ENCODE data around the gene ODF2. TPM values are rescaled to one million over a fixed set of nuclear protein-coding genes. Genes with fewer than 3 reads are reported as not detected.

Gene ODF2
- total and polyA plus RNA-seq, 2 experiments from 2014 or later: 17.5 to 26.9 TPM

DNA sequence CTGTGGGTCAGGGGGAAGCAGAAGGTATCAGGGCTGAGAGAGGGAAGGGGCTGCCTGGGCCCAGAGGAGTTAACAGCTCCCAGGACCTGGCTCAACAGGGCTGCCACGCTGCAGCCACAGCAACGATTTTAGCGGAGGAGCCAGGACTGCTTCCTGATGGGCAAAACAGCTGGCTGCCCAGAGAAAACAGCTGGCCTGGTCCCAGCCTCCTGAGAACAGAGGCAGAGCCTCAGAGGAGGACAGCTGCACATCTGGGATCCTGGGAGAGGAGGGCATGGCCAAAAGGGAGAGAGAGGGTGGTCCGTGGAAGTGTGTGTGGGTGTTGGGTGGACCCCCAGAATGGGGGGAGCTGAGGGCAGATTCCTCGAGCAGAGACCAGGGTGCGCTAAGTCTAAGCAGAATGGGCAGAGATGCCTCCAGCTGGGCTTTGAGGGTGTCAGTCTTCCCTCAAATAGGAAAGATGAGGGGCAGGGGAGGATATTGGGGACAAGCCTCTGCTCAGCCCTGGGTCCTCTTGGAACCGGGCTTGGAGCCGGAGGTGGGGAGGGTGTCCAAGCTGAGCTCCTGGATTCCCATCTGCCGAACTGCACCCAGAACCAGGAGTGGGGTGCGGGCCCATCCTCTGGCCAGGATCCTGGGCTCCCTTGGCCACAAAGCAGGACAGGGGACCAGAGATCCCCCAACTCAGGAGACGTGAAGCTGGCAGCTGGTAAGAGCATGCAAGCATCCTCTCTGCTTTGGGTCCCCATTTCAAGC lies 44.3 kb upstream of the ODF2 start (continued):
- TF ChIP-seq, protein P1, sequence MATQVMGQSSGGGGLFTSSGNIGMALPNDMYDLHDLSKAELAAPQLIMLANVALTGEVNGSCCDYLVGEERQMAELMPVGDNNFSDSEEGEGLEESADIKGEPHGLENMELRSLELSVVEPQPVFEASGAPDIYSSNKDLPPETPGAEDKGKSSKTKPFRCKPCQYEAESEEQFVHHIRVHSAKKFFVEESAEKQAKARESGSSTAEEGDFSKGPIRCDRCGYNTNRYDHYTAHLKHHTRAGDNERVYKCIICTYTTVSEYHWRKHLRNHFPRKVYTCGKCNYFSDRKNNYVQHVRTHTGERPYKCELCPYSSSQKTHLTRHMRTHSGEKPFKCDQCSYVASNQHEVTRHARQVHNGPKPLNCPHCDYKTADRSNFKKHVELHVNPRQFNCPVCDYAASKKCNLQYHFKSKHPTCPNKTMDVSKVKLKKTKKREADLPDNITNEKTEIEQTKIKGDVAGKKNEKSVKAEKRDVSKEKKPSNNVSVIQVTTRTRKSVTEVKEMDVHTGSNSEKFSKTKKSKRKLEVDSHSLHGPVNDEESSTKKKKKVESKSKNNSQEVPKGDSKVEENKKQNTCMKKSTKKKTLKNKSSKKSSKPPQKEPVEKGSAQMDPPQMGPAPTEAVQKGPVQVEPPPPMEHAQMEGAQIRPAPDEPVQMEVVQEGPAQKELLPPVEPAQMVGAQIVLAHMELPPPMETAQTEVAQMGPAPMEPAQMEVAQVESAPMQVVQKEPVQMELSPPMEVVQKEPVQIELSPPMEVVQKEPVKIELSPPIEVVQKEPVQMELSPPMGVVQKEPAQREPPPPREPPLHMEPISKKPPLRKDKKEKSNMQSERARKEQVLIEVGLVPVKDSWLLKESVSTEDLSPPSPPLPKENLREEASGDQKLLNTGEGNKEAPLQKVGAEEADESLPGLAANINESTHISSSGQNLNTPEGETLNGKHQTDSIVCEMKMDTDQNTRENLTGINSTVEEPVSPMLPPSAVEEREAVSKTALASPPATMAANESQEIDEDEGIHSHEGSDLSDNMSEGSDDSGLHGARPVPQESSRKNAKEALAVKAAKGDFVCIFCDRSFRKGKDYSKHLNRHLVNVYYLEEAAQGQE (IDR thresholded peaks at IDR 0.05; ENCODE audit: unreplicated experiment): no peak
- no peak for TF ChIP-seq ZNF331 (CRISPR knock-in tag; IDR thresholded peaks at IDR 0.05; ENCODE audit: low read depth)
- no peak for TF ChIP-seq STAT1 (IDR thresholded peaks at IDR 0.05; ENCODE audit: unreplicated experiment)
- TF ChIP-seq, protein P2, sequence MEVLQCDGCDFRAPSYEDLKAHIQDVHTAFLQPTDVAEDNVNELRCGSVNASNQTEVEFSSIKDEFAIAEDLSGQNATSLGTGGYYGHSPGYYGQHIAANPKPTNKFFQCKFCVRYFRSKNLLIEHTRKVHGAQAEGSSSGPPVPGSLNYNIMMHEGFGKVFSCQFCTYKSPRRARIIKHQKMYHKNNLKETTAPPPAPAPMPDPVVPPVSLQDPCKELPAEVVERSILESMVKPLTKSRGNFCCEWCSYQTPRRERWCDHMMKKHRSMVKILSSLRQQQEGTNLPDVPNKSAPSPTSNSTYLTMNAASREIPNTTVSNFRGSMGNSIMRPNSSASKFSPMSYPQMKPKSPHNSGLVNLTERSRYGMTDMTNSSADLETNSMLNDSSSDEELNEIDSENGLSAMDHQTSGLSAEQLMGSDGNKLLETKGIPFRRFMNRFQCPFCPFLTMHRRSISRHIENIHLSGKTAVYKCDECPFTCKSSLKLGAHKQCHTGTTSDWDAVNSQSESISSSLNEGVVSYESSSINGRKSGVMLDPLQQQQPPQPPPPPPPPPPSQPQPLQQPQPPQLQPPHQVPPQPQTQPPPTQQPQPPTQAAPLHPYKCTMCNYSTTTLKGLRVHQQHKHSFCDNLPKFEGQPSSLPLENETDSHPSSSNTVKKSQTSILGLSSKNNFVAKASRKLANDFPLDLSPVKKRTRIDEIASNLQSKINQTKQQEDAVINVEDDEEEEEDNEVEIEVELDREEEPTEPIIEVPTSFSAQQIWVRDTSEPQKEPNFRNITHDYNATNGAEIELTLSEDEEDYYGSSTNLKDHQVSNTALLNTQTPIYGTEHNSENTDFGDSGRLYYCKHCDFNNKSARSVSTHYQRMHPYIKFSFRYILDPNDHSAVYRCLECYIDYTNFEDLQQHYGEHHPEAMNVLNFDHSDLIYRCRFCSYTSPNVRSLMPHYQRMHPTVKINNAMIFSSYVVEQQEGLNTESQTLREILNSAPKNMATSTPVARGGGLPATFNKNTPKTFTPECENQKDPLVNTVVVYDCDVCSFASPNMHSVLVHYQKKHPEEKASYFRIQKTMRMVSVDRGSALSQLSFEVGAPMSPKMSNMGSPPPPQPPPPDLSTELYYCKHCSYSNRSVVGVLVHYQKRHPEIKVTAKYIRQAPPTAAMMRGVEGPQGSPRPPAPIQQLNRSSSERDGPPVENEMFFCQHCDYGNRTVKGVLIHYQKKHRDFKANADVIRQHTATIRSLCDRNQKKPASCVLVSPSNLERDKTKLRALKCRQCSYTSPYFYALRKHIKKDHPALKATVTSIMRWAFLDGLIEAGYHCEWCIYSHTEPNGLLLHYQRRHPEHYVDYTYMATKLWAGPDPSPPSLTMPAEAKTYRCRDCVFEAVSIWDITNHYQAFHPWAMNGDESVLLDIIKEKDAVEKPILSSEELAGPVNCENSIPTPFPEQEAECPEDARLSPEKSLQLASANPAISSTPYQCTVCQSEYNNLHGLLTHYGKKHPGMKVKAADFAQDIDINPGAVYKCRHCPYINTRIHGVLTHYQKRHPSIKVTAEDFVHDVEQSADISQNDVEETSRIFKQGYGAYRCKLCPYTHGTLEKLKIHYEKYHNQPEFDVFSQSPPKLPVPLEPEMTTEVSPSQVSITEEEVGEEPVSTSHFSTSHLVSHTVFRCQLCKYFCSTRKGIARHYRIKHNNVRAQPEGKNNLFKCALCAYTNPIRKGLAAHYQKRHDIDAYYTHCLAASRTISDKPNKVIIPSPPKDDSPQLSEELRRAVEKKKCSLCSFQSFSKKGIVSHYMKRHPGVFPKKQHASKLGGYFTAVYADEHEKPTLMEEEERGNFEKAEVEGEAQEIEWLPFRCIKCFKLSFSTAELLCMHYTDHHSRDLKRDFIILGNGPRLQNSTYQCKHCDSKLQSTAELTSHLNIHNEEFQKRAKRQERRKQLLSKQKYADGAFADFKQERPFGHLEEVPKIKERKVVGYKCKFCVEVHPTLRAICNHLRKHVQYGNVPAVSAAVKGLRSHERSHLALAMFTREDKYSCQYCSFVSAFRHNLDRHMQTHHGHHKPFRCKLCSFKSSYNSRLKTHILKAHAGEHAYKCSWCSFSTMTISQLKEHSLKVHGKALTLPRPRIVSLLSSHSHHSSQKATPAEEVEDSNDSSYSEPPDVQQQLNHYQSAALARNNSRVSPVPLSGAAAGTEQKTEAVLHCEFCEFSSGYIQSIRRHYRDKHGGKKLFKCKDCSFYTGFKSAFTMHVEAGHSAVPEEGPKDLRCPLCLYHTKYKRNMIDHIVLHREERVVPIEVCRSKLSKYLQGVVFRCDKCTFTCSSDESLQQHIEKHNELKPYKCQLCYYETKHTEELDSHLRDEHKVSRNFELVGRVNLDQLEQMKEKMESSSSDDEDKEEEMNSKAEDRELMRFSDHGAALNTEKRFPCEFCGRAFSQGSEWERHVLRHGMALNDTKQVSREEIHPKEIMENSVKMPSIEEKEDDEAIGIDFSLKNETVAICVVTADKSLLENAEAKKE (CRISPR knock-in tag; IDR thresholded peaks at IDR 0.05): no peak
- TF ChIP-seq JUNB (IDR thresholded peaks at IDR 0.05; ENCODE audit: unreplicated experiment): no peak
- TF ChIP-seq POLR2AphosphoS5 (IDR thresholded peaks at IDR 0.05; ENCODE audit: low read depth): no peak
- no peak for TF ChIP-seq EZH2phosphoT487 (IDR thresholded peaks at IDR 0.05; ENCODE audit: unreplicated experiment)

All from GM23338 (cell line).